ENCODE results near the gene IGFL4. TPM values are rescaled to one million over a fixed set of nuclear protein-coding genes. Genes with fewer than 3 reads are reported as not detected.

IGFL4 gene
- not detected in 2 replicates for total RNA-seq

DNA sequence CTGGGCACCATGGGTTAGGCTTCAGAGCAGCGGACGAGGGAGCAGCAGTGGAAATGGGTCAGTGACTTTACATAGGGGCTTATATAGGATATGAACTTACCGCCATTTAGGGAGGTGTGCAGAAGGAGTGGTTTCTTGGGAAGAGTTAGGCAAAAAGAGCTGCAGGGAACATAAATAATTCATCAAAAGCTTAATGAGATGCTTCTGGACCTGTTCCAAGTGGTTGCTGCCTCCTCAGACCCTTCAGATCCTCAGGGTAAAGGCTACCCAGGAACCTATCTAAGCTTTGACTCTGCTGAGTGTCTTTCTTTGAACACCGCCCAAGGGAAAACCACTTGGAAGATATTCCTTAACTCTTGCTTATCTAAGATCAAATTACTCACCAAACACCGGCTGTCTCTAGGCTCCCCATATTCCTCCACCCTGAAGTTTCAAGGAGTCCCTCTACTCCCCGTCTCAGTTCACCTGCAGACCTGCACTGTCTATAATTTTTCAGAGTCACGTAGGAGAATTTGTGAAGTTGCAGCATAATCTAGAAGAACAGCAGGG lies at the start of gene IGFL4:
TSS of gene IGFL4 (minus strand) at position 51 of the 549 bp plus-strand sequence. CDS start at position 11, 40 bp downstream.
- no peak for DNase-seq (ENCODE audit: extremely low read depth, low read depth, low spot score)

DNA sequence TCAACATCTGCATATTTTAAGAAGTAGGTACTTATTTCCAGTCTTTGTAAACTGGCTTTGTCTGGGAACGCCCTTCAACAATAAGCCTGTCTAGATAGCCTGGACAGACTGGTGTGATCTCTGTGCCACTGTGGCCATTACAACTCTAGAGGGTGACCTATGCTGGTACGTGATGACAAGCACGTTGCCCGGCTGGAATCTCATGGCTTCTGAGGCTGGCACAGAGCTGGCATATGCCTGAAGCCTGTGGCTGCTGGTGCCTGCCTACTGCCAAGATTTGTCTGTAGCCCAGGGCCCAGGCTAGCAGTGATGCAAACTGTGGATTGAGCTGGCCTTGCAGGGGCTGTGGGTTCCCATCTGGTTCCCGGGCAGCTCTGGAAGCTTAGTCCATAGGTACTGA lies 49.6 kb upstream of the IGFL4 start:
- DNase-seq (ENCODE audit: extremely low read depth, low read depth, low spot score), result no peak

DNA sequence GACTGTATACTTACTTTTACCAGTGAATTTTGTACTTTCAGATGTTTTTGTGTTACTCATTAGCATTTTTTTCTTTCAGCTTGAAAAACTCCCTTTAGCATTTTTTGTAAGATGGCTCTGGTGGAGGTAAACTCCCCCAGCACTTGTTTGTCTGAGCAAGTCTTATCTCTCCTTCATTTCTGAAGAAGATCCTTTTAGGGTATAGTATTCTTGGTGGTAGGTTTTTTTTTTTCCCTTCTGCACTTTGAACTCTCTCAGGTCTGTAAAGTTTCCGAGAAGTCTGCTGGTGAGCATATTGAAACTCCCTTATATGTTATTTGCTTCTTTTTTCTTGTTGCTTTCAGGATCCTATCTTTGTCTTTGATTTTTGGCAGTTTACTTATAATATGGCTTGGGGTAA lies 48.6 kb upstream of the IGFL4 start:
- DNase-seq (ENCODE audit: extremely low read depth, low read depth, low spot score), result no peak

DNA sequence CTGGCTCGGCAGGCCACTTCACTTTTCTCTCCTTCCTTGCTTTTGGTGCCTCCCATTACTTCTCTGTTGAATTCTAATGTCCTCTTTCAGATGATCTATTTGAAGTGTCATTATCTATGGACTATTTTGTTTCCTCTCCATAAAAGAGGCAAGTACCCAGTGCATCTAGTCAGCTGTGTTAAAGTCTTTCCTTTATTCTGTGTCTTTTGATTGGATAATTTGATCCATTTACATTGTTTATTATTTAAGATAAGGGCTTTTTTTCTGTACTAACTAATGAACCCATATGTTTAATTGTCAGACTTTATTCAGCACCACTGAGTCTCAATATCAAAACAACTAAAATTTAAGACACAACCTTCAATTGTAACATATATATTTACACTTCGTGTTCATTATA lies 47.3 kb upstream of the IGFL4 start:
- no peak for DNase-seq (ENCODE audit: extremely low read depth, low read depth, low spot score)

DNA sequence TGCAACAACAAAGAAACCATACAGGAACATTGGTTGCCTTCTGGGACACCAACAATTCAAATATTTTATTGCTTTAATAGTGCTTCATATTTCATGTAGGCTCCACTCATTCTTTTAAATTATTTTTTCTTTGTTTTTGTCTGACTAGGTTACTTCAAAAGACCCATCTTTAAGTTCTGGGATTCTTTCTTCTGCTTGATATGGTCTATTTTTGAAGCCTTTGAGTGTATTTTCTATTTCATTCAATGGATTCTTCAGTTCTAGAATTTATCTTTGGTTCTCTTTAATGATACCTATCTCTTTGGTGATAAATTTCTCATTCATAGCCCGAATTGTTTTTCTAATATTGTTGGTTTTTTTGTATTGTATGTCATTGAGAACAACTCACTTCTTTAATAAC lies 45.1 kb upstream of the IGFL4 start:
- DNase-seq (ENCODE audit: extremely low read depth, low read depth, low spot score), result no peak

DNA sequence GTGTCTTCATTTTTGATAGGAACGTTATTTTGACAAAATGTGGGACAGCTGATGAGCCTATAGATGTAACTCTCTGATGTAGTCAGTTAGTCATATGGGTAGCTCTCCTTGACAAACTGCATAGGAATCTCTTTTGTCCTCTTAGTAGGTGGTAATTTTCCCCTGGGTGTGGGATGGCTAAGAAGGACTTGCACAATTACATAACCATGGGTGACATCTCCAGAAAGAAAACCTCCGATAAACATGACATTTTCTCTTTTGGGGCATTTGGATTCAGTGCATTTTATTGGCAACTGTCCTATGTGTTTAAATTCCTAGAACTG lies 41.9 kb upstream of the IGFL4 start:
- no peak for DNase-seq (ENCODE audit: extremely low read depth, low read depth, low spot score)

DNA sequence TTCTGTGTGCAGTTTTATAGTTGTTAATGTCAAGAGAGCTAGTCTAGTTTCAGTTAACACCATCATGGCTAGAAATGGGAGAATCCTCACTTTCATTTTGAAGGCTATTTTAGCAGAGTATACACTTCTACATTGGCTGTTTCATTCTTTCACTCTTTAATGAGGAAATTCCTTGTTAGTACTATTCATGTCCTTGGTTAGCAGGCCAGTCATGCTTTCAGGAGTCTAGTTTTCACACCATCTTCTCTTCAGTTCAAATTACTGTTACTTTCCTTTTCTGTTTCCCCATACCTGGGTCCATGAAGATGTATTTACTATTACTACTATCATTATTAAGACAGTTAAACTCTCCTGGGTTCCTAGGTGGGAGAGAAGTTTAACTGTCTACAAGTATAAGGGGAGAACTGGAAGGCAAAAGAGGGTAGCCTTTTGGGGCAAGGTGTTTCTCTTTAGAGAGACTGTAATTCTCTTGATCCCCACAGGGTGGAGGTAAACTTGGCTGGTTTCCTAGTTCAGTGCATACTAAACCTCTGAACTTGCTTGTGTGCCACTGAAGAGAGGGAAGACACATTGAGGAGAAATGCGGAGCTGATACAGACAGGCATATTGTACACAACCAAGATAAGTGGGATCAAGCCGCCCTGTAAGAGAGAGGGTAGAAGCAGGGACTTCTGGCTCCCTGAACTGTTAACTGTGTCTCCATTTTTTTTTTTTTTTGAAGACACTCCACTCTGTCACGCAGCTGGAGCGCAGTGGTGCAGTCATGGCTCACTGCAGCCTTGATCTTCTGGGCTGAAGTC lies 41.3 kb upstream of the IGFL4 start:
- no peak for DNase-seq (ENCODE audit: extremely low read depth, low read depth, low spot score)

DNA sequence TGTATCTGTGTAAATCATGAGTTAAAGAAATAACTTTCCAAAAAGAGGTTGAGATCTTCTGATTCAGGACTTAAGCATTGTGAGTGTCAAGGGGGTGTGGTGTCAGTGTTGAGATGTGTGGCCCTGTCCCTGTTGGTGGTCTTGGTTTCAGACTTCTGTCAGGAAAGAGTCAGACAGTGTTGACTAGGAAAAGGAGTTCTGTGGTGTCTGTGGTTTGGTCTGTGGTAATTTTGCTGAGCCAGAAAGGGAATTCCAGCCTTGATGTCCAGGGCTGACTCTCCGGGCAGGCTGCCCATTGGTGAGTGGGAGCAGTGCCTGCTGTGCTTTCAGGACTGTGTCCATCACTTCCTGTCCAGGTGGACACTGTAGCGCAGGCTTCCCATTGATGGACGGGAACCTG lies 39.8 kb upstream of the IGFL4 start:
- no peak for DNase-seq (ENCODE audit: extremely low read depth, low read depth, low spot score)

DNA sequence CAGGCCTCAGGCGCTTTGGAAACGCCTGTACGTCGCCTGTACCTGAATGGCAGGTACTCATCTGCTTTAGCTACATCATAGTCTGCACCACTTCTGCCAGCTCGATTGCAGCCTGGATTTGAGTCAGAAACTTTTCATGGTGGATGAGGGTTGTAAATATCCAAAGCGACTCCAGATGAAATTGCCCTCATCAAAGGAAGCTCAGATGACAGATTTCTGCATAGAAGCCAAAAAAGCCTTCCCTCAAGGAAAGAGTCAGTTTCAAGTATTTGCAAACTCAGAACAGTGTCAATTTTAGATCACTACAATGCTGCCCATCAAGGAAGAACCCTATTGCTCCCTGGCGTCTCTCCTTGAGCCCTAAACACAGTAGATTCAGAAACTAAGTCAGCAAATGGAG lies 38.8 kb upstream of the IGFL4 start:
- DNase-seq (ENCODE audit: extremely low read depth, low read depth, low spot score), result no peak

DNA sequence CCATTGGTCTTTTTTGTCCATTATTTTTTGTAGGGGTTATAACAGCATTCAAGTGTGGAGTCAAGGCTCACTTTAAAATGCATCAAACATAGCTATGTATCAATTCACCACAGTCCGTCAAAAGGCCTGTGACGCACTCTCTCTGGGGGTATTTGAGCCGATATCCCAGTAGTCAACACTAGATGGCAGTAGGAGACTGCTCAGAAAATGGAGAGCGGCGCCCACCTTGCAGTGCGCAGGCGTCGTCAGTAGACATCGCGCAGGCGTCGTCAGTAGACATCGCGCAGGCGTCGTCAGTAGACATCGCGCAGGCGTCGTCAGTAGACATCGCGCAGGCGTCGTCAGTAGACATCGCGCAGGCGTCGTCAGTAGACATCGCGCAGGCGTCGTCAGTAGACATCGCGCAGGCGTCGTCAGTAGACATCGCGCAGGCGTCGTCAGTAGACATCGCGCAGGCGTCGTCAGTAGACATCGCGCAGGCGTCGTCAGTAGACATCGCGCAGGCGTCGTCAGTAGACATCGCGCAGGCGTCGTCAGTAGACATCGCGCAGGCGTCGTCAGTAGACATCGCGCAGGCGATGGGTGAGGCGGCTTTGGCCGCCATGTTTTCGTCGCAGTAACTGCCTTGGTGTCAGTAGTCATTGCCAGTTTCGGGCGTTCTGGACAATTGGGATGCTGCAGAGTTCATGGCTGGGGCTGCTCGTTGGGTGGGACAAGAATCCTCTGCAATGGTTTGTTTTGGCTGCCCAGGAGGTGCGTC lies 38.0 kb upstream of the IGFL4 start:
- DNase-seq (ENCODE audit: extremely low read depth, low read depth, low spot score), result peak; percentile 48

DNA sequence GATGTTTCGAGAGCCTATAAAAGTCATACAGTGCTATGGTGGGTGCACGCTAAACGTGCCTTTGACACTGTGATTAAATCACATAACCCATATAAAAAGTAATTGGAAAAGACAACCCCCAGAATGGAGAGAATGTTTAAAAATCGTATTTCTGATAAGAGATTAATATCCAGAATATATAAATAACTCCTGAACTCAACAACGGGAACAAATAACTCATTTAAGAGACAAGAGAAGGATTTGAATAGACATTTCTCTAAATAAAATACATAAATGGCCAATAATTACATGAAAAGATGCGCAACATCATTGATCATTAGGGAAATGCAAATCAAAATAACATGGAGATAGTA lies 37.0 kb upstream of the IGFL4 start:
- DNase-seq (ENCODE audit: extremely low read depth, low read depth, low spot score), result no peak

DNA sequence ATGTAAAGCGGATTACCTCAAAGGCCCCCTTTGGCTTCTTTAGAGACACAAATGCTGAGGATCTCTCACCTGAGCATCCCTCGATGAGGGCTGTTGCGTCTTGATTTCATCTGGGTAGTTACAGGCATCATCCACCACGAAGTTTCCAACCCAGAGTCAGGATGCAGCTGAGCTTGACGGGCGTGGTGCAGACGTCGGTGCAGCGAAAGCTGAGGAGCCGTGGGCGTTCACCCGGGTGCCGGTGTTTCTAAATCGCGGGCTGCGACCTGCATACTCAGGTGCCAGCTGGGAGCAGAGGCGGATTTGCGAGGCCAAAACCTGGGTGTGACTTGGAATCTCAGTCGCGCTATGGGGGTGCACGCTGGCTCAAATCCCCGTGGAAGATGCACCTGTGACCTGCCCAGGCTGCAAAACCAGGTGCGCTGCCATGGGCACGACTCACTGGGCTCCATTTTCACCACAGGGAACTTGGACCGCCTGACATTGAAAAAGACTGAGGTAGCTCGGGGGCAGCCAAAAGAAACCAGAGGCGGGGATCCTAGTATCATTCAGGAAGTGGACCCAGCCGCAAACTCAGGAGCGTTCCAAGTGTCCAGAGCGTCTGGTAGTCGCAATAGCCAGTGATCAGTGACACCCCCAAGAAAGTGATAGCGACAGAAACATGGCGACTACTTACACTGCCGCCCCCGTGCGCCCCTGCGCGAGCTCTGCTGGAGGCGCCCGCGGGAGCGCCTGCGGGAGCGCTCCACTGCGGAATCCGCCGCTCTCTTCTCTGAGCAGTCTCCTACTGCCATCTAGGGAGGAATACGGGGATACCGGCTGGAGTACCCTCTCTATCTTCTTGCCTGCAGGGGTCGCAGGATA lies 36.4 kb upstream of the IGFL4 start:
- peak; percentile 68 for DNase-seq (ENCODE audit: extremely low read depth, low read depth, low spot score)

DNA sequence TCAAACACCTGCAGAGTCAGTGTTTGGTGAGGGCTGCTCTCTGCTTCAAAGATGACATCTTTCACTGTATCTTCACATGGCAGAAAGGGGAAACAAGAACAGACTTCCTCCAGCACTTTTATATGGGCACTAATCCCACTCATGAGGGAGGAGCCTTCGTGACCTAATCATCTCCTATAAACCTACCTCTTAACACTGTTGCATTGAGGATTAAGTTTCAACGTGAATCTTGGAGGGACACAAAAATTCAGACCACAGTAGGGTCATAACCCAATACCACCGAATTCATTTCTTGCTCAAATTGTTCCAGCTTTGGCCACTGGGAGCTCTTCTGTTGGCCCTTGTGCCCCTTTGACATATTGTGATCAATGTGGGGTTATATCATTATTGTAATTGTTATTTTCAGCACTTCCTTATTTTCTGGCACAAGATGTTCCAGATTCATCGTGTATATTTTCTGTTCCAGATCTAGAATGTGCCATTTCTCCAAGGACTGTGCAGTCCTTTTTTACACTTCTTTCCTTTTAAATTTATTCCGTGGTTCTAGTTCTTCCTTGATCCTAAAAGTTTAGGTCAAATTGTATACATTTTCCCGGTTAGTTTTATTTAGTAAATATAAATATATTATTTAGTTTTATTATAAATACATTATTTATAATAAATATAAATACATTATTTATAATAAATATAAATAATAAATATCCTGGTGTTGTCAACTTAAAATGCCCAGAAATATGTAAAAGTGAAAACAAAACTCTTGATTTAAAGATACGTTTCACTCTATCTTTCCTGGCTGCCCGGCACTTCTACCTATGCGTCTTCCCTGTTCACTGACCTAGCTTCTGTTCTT lies 35.5 kb upstream of the IGFL4 start:
- DNase-seq (ENCODE audit: extremely low read depth, low read depth, low spot score), result no peak

DNA sequence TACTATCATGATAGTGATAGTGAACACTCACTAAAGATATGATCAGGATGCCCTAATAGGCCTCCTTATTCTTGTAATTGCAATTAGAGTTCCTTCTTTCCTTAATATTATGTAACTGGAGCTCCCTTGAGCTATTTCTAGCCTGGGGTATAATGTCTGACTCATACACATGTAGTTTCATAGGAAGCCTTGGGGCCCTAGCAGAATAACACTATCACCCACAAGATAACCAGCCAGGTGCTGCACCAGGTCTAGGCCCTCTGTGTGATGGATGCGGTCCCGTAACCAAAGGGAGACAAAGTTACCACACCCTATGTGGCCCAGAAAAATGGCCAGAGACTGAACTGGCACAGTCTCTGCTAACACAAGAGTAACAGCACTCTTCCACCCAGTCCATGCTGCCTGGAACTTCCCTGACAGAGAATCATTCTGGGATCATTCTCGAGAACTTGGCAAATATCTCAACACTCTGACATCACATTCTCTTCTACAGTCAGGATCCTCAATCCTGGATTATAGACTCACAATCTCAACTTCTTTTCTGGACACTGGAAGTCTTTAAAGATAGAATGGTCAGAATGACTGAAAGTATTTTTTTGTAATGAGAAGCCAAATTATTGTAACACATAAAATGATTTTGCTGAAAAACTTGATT lies 32.6 kb upstream of the IGFL4 start:
- no peak for DNase-seq (ENCODE audit: extremely low read depth, low read depth, low spot score)

DNA sequence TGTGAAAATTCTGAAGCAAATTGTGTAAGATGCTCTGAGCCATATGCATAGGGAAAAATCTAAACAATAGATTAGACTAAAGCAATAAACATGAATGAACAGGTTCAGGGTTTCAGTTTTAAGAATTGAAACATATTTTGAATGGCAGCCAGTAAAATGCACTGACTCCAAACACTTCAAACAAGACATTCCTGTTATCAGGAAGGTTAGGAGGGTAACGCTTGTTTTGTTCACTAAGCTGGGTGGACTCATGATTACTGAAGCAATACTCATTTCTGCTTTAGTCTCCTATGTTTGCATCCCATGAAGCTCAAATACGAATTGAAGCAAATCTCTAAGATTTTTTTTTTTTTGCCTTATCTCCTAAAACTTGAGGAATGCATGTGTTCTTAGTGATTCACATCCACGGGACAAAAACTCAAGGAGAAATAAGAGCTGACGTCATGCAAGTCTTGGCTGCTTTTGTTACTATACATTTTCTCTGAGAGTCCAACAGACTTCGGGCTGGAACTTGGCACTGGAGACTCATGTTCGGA lies 29.1 kb upstream of the IGFL4 start:
- peak; percentile 86 for DNase-seq (ENCODE audit: extremely low read depth, low read depth, low spot score)

DNA sequence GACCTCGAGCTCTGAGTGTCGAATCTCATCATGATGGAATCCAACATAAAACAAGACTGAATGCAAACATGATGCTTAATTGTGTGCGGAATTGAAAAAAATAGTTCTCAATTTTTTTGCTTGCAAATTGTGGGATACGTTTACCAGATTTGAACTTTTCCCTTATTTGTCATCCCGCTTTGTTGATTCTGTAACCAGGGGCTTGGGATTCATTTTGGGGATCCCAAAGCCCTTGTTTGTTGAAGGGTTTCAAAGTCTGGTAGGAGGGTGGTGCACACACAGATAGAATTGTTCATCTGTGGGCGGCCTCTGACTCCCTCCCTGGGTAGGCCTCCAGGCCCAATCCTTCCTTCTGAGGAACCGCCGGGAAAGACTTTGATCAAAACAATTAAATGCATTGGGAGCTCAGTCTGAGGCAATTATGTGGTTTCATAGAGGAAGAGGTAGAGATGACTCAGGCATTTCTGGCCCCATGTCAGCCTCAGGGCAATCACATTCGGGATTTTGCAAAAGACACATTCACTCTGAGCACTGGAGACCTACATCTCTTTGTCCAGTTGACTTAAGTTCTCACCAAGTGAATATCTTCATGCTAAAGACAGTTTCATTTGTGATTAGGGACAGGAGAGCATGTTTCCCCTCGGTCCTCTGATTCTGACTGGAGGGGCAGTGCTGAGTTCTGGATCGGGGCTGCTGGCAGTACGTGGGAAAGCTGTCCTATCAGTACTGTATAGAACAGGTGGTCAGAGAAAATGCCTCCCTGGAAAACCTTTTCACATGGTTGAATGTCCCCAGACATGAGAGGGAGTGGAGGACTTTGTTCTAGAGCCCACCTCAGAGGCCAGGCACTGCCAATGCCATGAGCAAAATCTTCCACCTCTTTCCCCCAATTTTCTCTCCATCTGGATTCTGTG lies 27.8 kb upstream of the IGFL4 start:
- DNase-seq (ENCODE audit: extremely low read depth, low read depth, low spot score), result peak; percentile 45

DNA sequence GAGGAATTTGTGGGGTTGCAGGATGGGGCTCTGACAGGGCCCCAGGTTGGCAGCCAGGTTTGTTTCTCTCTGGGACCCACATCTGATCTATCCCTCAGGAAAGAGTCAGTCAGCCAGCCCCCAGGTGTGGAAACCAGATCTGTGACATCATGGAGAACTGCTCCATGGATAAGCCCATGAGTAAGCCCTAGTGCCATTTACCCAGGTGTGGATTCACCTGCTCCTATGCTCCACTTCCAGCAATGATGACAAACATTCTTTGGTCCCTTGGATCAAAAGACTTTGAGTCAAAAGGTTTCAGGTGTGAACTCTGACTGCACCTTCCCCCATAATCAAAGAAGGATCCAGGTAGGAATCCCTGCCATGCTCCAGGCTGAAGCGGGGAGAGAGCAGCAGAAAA lies 26.9 kb upstream of the IGFL4 start:
- no peak for DNase-seq (ENCODE audit: extremely low read depth, low read depth, low spot score)

DNA sequence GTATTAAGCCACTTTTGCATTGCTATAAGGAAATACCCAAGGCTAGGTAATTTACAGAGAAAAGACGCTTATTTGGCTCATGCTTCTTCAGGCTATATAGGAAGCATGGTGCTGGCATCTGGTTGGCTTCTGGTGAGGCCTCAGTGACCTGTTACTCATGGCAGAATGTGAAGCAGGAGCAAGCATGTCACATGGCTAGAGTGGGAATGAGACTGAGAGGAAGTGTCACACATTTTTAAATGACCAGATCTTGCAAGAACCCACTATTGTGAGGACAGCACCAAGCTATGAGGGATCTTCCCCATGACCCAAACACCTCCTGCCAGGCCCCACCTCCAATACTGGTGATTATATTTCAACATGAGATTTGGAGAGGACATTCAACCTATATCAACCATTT lies 25.7 kb upstream of the IGFL4 start:
- DNase-seq (ENCODE audit: extremely low read depth, low read depth, low spot score), result no peak

Measured in glomerular endothelial cell (primary cell).